Activated CD4-positive, alpha-beta T cell treated with anti-CD3 and anti-CD28 coated beads, Interleukin-2, amount 50 U/mL, for 4 hours (primary cell): ENCODE measurements around the gene NPIPB8.
"Not testable (repeated sequence)": the region's sequence is repeated elsewhere in the genome, so short reads cannot be mapped to it uniquely, and the experiment has no call there.

Experiments used
- DNase-seq, 2 experiments: peaks; one replicate each; pipeline ENCODE4 v3.0.0-alpha.2; 2020

Gene NPIPB8

GRCh38 chr16:28637765-28638164 is at the start of gene NPIPB8:
Gene NPIPB8 (plus strand): TSS chr16:28638065. CDS start chr16:28638361, 296 bp downstream.
- DNase-seq = not testable (repeated sequence)

- DNase-seq = no peak
These were observed 48.8 kb upstream of the NPIPB8 start for GRCh38 chr16:28589069-28589468.

GRCh38 chr16:28589930-28590329 is 47.9 kb upstream of the NPIPB8 start:
- no peak for DNase-seq

- DNase-seq = no peak
These were observed 47.2 kb upstream of the NPIPB8 start for GRCh38 chr16:28590384-28591340.

- no peak for DNase-seq
These were observed 46.5 kb upstream of the NPIPB8 start for GRCh38 chr16:28591355-28591754.

GRCh38 chr16:28592511-28592910 is 45.4 kb upstream of the NPIPB8 start:
- no peak for DNase-seq

GRCh38 chr16:28592979-28593553 is 44.8 kb upstream of the NPIPB8 start:
- no peak for DNase-seq

GRCh38 chr16:28595451-28595850 is 42.4 kb upstream of the NPIPB8 start:
- not testable (repeated sequence) for DNase-seq

- no peak for DNase-seq
These were observed 41.7 kb upstream of the NPIPB8 start for GRCh38 chr16:28596115-28596630.

GRCh38 chr16:28596840-28597691 is 40.8 kb upstream of the NPIPB8 start, which contains the start of gene SULT1A2:
Gene SULT1A2 (minus strand): TSS chr16:28597050. CDS start chr16:28595930, 1,120 bp downstream.
- DNase-seq = no peak

- no peak for DNase-seq
These were observed 40.1 kb upstream of the NPIPB8 start for GRCh38 chr16:28597692-28598261.

GRCh38 chr16:28599377-28600285 is 38.2 kb upstream of the NPIPB8 start:
- DNase-seq = not testable (repeated sequence)

GRCh38 chr16:28600965-28601364 is 36.9 kb upstream of the NPIPB8 start:
- DNase-seq = not testable (repeated sequence)

- not testable (repeated sequence) for DNase-seq
These were observed 36.3 kb upstream of the NPIPB8 start for GRCh38 chr16:28601589-28601988.

- not testable (repeated sequence) for DNase-seq
These were observed 35.8 kb upstream of the NPIPB8 start for GRCh38 chr16:28602062-28602461.

GRCh38 chr16:28602529-28602928 is 35.3 kb upstream of the NPIPB8 start:
- DNase-seq = no peak

- no peak for DNase-seq
These were observed 34.3 kb upstream of the NPIPB8 start for GRCh38 chr16:28603381-28604185.

- no peak for DNase-seq
These were observed 33.7 kb upstream of the NPIPB8 start for GRCh38 chr16:28604186-28604565.

- DNase-seq = no peak
These were observed 31.4 kb upstream of the NPIPB8 start for GRCh38 chr16:28606291-28607115.
